Neural cell (in vitro differentiated cells): ENCODE results near the gene VHLL. TPM values are rescaled to one million over a fixed set of nuclear protein-coding genes. Genes with fewer than 3 reads are reported as not detected.

ENCODE experiments used
- H2AFZ ChIP-seq: fragments of 200-600, 300-800 bp; sonication (generic), shearing (Covaris generic); 2 replicates; pipeline ENCODE4 v1.6.0; 2014; ENCODE audit warnings: low read depth, mild to moderate bottlenecking, antibody characterized with exemption, low read length, moderate library complexity
- H3F3A ChIP-seq: fragments of 200-600 bp; shearing (Covaris generic); 2 replicates; pipeline ENCODE4 v1.6.1; 2016; ENCODE audit warnings: mild to moderate bottlenecking, moderate library complexity, mixed read lengths, antibody characterized with exemption, low read length; ENCODE audit not compliant: insufficient read depth, poor library complexity, severe bottlenecking
- H3K27ac ChIP-seq: fragments of 200-600, 300-800 bp; sonication (generic), shearing (Covaris generic); 2 replicates; pipeline ENCODE4 v1.5.1; 2014; ENCODE audit warnings: mild to moderate bottlenecking, low read length, moderate library complexity
- H3K27me3 ChIP-seq: fragments of 300-800, 200-600 bp; sonication (generic), shearing (Covaris generic); 2 replicates; pipeline ENCODE4 v1.6.0; 2014; ENCODE audit warnings: mild to moderate bottlenecking, low read depth, low read length, moderate library complexity; ENCODE audit not compliant: insufficient read depth
- H3K36me3 ChIP-seq: fragments of 300-800, 200-600 bp; sonication (generic), shearing (Covaris generic); 2 replicates; pipeline ENCODE4 v1.5.1; 2014; ENCODE audit warnings: mild to moderate bottlenecking, antibody characterized with exemption, low read length, moderate library complexity; ENCODE audit not compliant: insufficient read depth
- H3K4me2 ChIP-seq: fragments of 300-800, 200-600 bp; sonication (generic), shearing (Covaris generic); 2 replicates; pipeline ENCODE4 v1.6.0; 2014; ENCODE audit warnings: mild to moderate bottlenecking, low read length
- H3K4me3 ChIP-seq: fragments of 300-800, 200-600 bp; sonication (generic), shearing (Covaris generic); 2 replicates; pipeline ENCODE4 v1.5.1; 2014; ENCODE audit warnings: mild to moderate bottlenecking, low read length, moderate library complexity
- H3K79me2 ChIP-seq: fragments of 200-600 bp; shearing (Covaris generic); replicated peaks from 2 replicates; pipeline ENCODE4 v1.6.0; 2014; ENCODE audit warnings: mild to moderate bottlenecking, low read length, moderate library complexity; ENCODE audit not compliant: insufficient read depth
- H3K9ac ChIP-seq: fragments of 300-800, 200-600 bp; sonication (generic), shearing (Covaris generic); 2 replicates; pipeline ENCODE4 v1.6.1; 2016; ENCODE audit warnings: mild to moderate bottlenecking, low read length, mixed read lengths
- H3K9me2 ChIP-seq: fragments of 200-600 bp; shearing (Covaris generic); 2 replicates; pipeline ENCODE4 v1.6.1; 2016; ENCODE audit warnings: mild to moderate bottlenecking, low read length, mixed read lengths; ENCODE audit not compliant: insufficient read depth
- H3K9me3 ChIP-seq: fragments of 200-600, 300-800 bp; sonication (generic), shearing (Covaris generic); 2 replicates; pipeline ENCODE4 v1.6.1; 2016; ENCODE audit warnings: mild to moderate bottlenecking, mixed run types, low read length, moderate library complexity, mixed read lengths
- H4K20me1 ChIP-seq: fragments of 200-600 bp; shearing (Covaris generic); 2 replicates; pipeline ENCODE4 v1.6.1; 2016; ENCODE audit warnings: mild to moderate bottlenecking, mixed run types; ENCODE audit not compliant: insufficient read depth
- CTCF ChIP-seq: fragments of 450-650 bp; IDR thresholded peaks from 2 replicates; pipeline ENCODE4 v1.5.1; 2014; ENCODE audit warnings: antibody characterized with exemption, mild to moderate bottlenecking, moderate library complexity; ENCODE audit not compliant: poor library complexity, severe bottlenecking
- EP300 ChIP-seq: fragments of 450-650 bp; conservative IDR thresholded peaks from 2 replicates; pipeline ENCODE4 v1.6.1; 2014; ENCODE audit warnings: antibody characterized with exemption, mild to moderate bottlenecking, moderate library complexity; ENCODE audit not compliant: poor library complexity, severe bottlenecking
- EZH2 ChIP-seq: fragments of 200-600, 300-800 bp; shearing (Covaris generic), sonication (generic); IDR thresholded peaks from 2 replicates; pipeline ENCODE4 v1.6.1; 2014; ENCODE audit warnings: antibody characterized with exemption, low read length, borderline replicate concordance, mild to moderate bottlenecking; ENCODE audit not compliant: insufficient read depth, poor library complexity, severe bottlenecking
- MXI1 ChIP-seq: fragments of 450-650 bp; conservative IDR thresholded peaks from 2 replicates; pipeline ENCODE4 v1.6.1; 2014; ENCODE audit warnings: antibody characterized with exemption, mild to moderate bottlenecking; ENCODE audit not compliant: poor library complexity, severe bottlenecking
- POLR2AphosphoS5 ChIP-seq: IDR thresholded peaks from 2 replicates; pipeline ENCODE4 v1.6.1; 2012
- RAD21 ChIP-seq: fragments of 450-650 bp; conservative IDR thresholded peaks from 2 replicates; pipeline ENCODE4 v1.6.1; 2014; ENCODE audit warnings: antibody characterized with exemption, mild to moderate bottlenecking, moderate library complexity
- REST ChIP-seq: IDR thresholded peaks from 2 replicates; pipeline ENCODE4 v1.6.1; 2012; ENCODE audit warnings: borderline replicate concordance
- SMC3 ChIP-seq: fragments of 450-650 bp; conservative IDR thresholded peaks from 2 replicates; pipeline ENCODE4 v1.6.1; 2014; ENCODE audit warnings: antibody characterized with exemption, mild to moderate bottlenecking, moderate library complexity; ENCODE audit not compliant: poor library complexity
- TAF1 ChIP-seq: IDR thresholded peaks from 2 replicates; pipeline ENCODE4 v1.6.1; 2012; ENCODE audit warnings: low read depth
- polyA plus RNA-seq: library from polyadenylated mRNA; depleted of rRNA; stranded (reverse); fragments of >200 nt; gene quantifications from 2 replicates; pipeline ENCODE4 v1.2.3, GENCODE V29; 2014

VHLL gene
- polyA plus RNA-seq, 1 donor from 2014 or later, result 1.8 TPM

- Histone ChIP-seq H3K9ac (no peak overlapping the region), H3K4me3 (no peak overlapping the region), H3F3A (no peaks in the 10 kb centered on the region), H3K27me3 (no peaks in the 10 kb centered on the region), H3K27ac (no peak overlapping the region), H2AFZ (no peak overlapping the region), H3K36me3 (no peaks in the 10 kb centered on the region), H3K4me2 (no peak overlapping the region), H4K20me1 (no peaks in the 10 kb centered on the region), H3K9me2 (no peaks in the 10 kb centered on the region), H3K9me3 (no peaks in the 10 kb centered on the region), H3K79me2 (peaks cover 27% of the 10 kb centered on the region)
- TF ChIP-seq REST (no peak), POLR2AphosphoS5 (no peak), CTCF (no peak), EZH2 (no peak)
Measured at GRCh38 chr1:156284757-156285156, 14.3 kb downstream of the VHLL start.

- Histone ChIP-seq H4K20me1 (no peaks in the 10 kb centered on the region), H3K4me2 (peak within 1 kb of the TSS; percentile 81), H3K36me3 (no peaks in the 10 kb centered on the region), H2AFZ (peak within 1 kb of the TSS; percentile 83), H3K9me3 (no peaks in the 10 kb centered on the region), H3K27ac (peak within 1 kb of the TSS; percentile 56), H3K4me3 (peak within 1 kb of the TSS; percentile 78), H3K79me2 (peaks cover 34% of the 10 kb centered on the region), H3K27me3 (no peaks in the 10 kb centered on the region), H3K9me2 (no peaks in the 10 kb centered on the region), H3F3A (no peaks in the 10 kb centered on the region), H3K9ac (peak within 1 kb of the TSS; percentile 80)
- TF ChIP-seq MXI1 (no peak), EP300 (no peak), REST (no peak), SMC3 (no peak), POLR2AphosphoS5 (no peak), RAD21 (no peak), CTCF (no peak), TAF1 (no peak), EZH2 (no peak)
Measured at GRCh38 chr1:156284112-156284511, 15.0 kb downstream of the VHLL start, which contains the start of gene TMEM79. Gene TMEM79, plus strand, starts transcription at chr1:156284325. Its CDS starts 902 bp downstream, at chr1:156285227.
